SKM-1 treated with dmso at 0.1 percent for 144 hours (cell line): ENCODE data around the gene KLHL22.
"Not testable (repeated sequence)": the region's sequence is repeated elsewhere in the genome, so short reads cannot be mapped to it uniquely, and the experiment has no call there.

Experiments
- DNase-seq: peaks from one replicate; lab custom pipeline; 2025; ENCODE audit not compliant: unreplicated experiment; lab: John Stamatoyannopoulos, UW

Gene KLHL22

GRCh38 chr22:20405291-20405930 lies 90.2 kb downstream of the KLHL22 start:
- DNase-seq = no peak

- DNase-seq = no peak
These were observed 90.7 kb downstream of the KLHL22 start for GRCh38 chr22:20404881-20405280.

- no peak for DNase-seq
These were observed 91.8 kb downstream of the KLHL22 start for GRCh38 chr22:20403779-20404140.

GRCh38 chr22:20402960-20403778 lies 92.4 kb downstream of the KLHL22 start:
- no peak for DNase-seq

GRCh38 chr22:20401376-20402014 lies 94.1 kb downstream of the KLHL22 start:
- no peak for DNase-seq

GRCh38 chr22:20400606-20401375 lies 94.8 kb downstream of the KLHL22 start:
- no peak for DNase-seq

- DNase-seq = no peak
These were observed 95.6 kb downstream of the KLHL22 start for GRCh38 chr22:20399866-20400605.

GRCh38 chr22:20398420-20398819 lies 97.2 kb downstream of the KLHL22 start:
- DNase-seq = no peak

GRCh38 chr22:20397498-20397897 lies 98.1 kb downstream of the KLHL22 start:
- DNase-seq = no peak

GRCh38 chr22:20396639-20397038 lies 99.0 kb downstream of the KLHL22 start:
- no peak for DNase-seq

- no peak for DNase-seq
These were observed 99.7 kb downstream of the KLHL22 start for GRCh38 chr22:20395907-20396287.

- DNase-seq = no peak
These were observed 100.3 kb downstream of the KLHL22 start for GRCh38 chr22:20395181-20395906.

GRCh38 chr22:20393705-20394476 lies 101.7 kb downstream of the KLHL22 start, which contains the start of gene ZNF74:
Gene ZNF74 (plus strand): TSS chr22:20394151. CDS start chr22:20394629, 478 bp downstream.
- peak; percentile 90 for DNase-seq

- no peak for DNase-seq
These were observed 102.5 kb downstream of the KLHL22 start for GRCh38 chr22:20392983-20393704.

GRCh38 chr22:20392365-20392881 lies 103.2 kb downstream of the KLHL22 start:
- not testable (repeated sequence) for DNase-seq
